Mucosa of descending colon (tissue), 3 donors: Measurements from ENCODE around the gene NPHS2. TPM values are rescaled to one million over a fixed set of nuclear protein-coding genes. Genes with fewer than 3 reads are reported as not detected.
"Not testable (repeated sequence)": the region's sequence is repeated elsewhere in the genome, so short reads cannot be mapped to it uniquely, and the experiment has no call there.

Experiments used
- ATAC-seq: fragments of 200-7000 bp; cut with Tn5 transposase; one replicate; pipeline ENCODE4 v1.9.1; 2020; ENCODE audit warnings: mild to moderate bottlenecking, moderate library complexity
- DNase-seq, 3 donors: peaks; one replicate each; pipeline ENCODE4 v3.0.0-alpha.2; 2020
- H3K36me3 ChIP-seq: fragments of 200-600 bp; one replicate; pipeline ENCODE4 v1.8.0; 2021; ENCODE audit warnings: low read depth, mild to moderate bottlenecking
- H3K4me1 ChIP-seq: fragments of 200-600 bp; one replicate; pipeline ENCODE4 v1.8.0; 2021; ENCODE audit warnings: low read depth, mild to moderate bottlenecking
- H3K4me3 ChIP-seq: fragments of 200-600 bp; one replicate; pipeline ENCODE4 v1.8.0; 2021; ENCODE audit warnings: mild to moderate bottlenecking
- H3K9me3 ChIP-seq: fragments of 200-600 bp; one replicate; pipeline ENCODE4 v1.8.0; 2021; ENCODE audit warnings: mild to moderate bottlenecking
- CTCF ChIP-seq: fragments of 200-600 bp; IDR thresholded peaks from one replicate; pipeline ENCODE4 v1.8.0; 2022; ENCODE audit warnings: antibody characterized with exemption, mild to moderate bottlenecking
- intact Hi-C, 2 donors: fragments of 100-400 bp; cut with DNase I in 1 of 2; cut with micrococcal nuclease in 1 of 2; formaldehyde crosslinking; loops; one replicate each; pipeline versions ENCODE4 v1.11.0 to v1.11.1; 2022; cut with DNase I, micrococcal nuclease
- total RNA-seq, 3 donors: library from RNA; stranded (reverse); fragmentation: NEBNext Ultra II Directional in 2 of 3; extraction: Animal tissue kit (Norgen Biotek cat#: 25700) in 2 of 3; gene quantifications; one replicate each; pipeline versions ENCODE4 v1.2.1 to v1.2.4, GENCODE V29; 2021 to 2023
- donor health status: DM: no; HTN: no; CAD: no; lungs with moderate emphysema.
- donor health status: DM: no; HTN: no; CAD: no.
- donor health status: DM: no; HTN: yes; CAD: no.

NPHS2 gene
- total RNA-seq, 3 donors from 2014 or later = not detected

- ATAC-seq = no peak
- H3K9me3 ChIP-seq = no peaks in the 10 kb centered on the region
- no peaks in the 10 kb centered on the region for H3K36me3 ChIP-seq
- intact Hi-C loops = no loop called here
- DNase-seq = no peak
- TF ChIP-seq CTCF = no peak
- no peak overlapping the region for H3K4me3 ChIP-seq
- H3K4me1 ChIP-seq = no peaks in the 10 kb centered on the region
These were observed 30.4 kb downstream of the NPHS2 start for GRCh38 chr1:179545321-179545720.

GRCh38 chr1:179541774-179542173 lies 34.0 kb downstream of the NPHS2 start:
- no peak for DNase-seq
- Histone ChIP-seq H3K4me1 (no peaks in the 10 kb centered on the region), H3K36me3 (no peaks in the 10 kb centered on the region), H3K9me3 (no peaks in the 10 kb centered on the region), H3K4me3 (no peak overlapping the region)
- ATAC-seq = no peak
- no peak for TF ChIP-seq CTCF
- intact Hi-C loops = no loop called here

- H3K9me3 ChIP-seq = no peaks in the 10 kb centered on the region
- DNase-seq (no peak), ATAC-seq (no peak)
- intact Hi-C loops = no loop called here
- H3K36me3 ChIP-seq = no peaks in the 10 kb centered on the region
- H3K4me1 ChIP-seq = no peaks in the 10 kb centered on the region
- no peak for TF ChIP-seq CTCF
- H3K4me3 ChIP-seq = no peak overlapping the region
These were observed 45.4 kb downstream of the NPHS2 start for GRCh38 chr1:179530352-179530751.

- Histone ChIP-seq H3K36me3 (no peaks in the 10 kb centered on the region), H3K4me3 (no peak overlapping the region), H3K4me1 (no peaks in the 10 kb centered on the region), H3K9me3 (no peaks in the 10 kb centered on the region)
- no peak for DNase-seq
- ATAC-seq = no peak
- no peak for TF ChIP-seq CTCF
- intact Hi-C loops = no loop called here
These were observed 46.1 kb downstream of the NPHS2 start for GRCh38 chr1:179529482-179530195.

GRCh38 chr1:179518544-179518943 lies 57.2 kb downstream of the NPHS2 start:
- H3K4me1 ChIP-seq, intact Hi-C loops, DNase-seq: not testable (repeated sequence)

GRCh38 chr1:179516976-179517705 lies 58.6 kb downstream of the NPHS2 start:
- Histone ChIP-seq H3K4me1 (no peaks in the 10 kb centered on the region), H3K4me3 (no peak overlapping the region), H3K9me3 (no peaks in the 10 kb centered on the region), H3K36me3 (no peaks in the 10 kb centered on the region)
- no peak for TF ChIP-seq CTCF
- intact Hi-C loops = no loop called here
- DNase-seq (peak; percentile 66 to 76 (median 69)), ATAC-seq (peak; percentile 99)

More at GRCh38 chr1:179518544-179518943, 57.2 kb downstream of the NPHS2 start:
- not testable (repeated sequence) for H3K4me3 ChIP-seq, ATAC-seq, H3K36me3 ChIP-seq, H3K9me3 ChIP-seq
